Type B pancreatic cell (in vitro differentiated cells): ENCODE results near the gene DIP2B. TPM values are rescaled to one million over a fixed set of nuclear protein-coding genes. Genes with fewer than 3 reads are reported as not detected.
"Not testable (repeated sequence)": the region's sequence is repeated elsewhere in the genome, so short reads cannot be mapped to it uniquely, and the experiment has no call there.

Source experiments
- DNase-seq: peaks from one replicate; pipeline ENCODE4 v3.0.0; 2021; ENCODE audit warnings: mixed read lengths; ENCODE audit not compliant: unreplicated experiment; ENCODE audit errors: extremely low spot score
- H3K27ac Mint-ChIP-seq: 2 replicates; pipeline ENCODE4 v1.8.0; 2021; ENCODE audit warnings: mild to moderate bottlenecking, mixed read lengths
- H3K27me3 Mint-ChIP-seq: 2 replicates; pipeline ENCODE4 v1.8.0; 2021; ENCODE audit warnings: mixed read lengths
- H3K36me3 Mint-ChIP-seq: 2 replicates; pipeline ENCODE4 v1.8.0; 2021; ENCODE audit warnings: mixed read lengths
- H3K4me1 Mint-ChIP-seq: one replicate; pipeline ENCODE4 v1.8.0; 2021; ENCODE audit warnings: mixed read lengths; ENCODE audit not compliant: unreplicated experiment
- H3K4me3 Mint-ChIP-seq: 2 replicates; pipeline ENCODE4 v1.8.0; 2021; ENCODE audit warnings: mild to moderate bottlenecking, mixed read lengths
- H3K9me3 Mint-ChIP-seq: 2 replicates; pipeline ENCODE4 v1.8.0; 2021; ENCODE audit warnings: mixed read lengths
- CTCF ChIP-seq: fragments of 200-600 bp; sonication (generic); conservative IDR thresholded peaks from 2 replicates; pipeline ENCODE4 v1.5.0; 2021; ENCODE audit warnings: antibody characterized with exemption, mild to moderate bottlenecking
- total RNA-seq: library from RNA; stranded (reverse); gene quantifications from 2 replicates; pipeline ENCODE4 v1.2.1, GENCODE V29; 2021; ENCODE audit warnings: low replicate concordance

Gene DIP2B
- total RNA-seq, 1 donor from 2014 or later: 27.2 TPM

DNA sequence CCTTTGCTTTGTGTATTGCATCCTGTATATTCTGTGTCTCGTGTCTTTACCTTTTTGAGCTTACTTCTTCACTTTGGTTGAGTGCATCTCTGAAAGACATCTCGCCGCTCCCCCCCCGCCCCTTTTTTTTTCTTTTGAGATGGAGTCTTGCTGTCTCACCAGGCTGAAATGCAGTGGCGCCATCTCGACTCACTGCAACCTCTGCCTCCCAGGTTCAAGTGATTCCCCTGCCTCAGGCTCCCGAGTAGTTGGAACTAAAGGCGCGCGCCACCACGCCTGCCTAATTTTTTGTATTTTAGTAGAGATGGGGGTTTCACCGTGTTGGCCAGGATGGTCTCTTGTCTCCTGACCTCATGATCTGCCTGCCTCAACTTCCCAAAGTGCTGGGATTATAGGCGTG lies 49.9 kb downstream of the DIP2B start:
- no peak for DNase-seq
- H3K9me3 Mint-ChIP-seq: no peaks in the 10 kb centered on the region
- no peak overlapping the region for H3K4me3 Mint-ChIP-seq
- peaks cover 14% of the 10 kb centered on the region for H3K4me1 Mint-ChIP-seq
- H3K27me3 Mint-ChIP-seq: no peaks in the 10 kb centered on the region
- TF ChIP-seq CTCF: no peak
- H3K27ac Mint-ChIP-seq: no peak overlapping the region
- H3K36me3 Mint-ChIP-seq: peaks cover 8% of the 10 kb centered on the region

DNA sequence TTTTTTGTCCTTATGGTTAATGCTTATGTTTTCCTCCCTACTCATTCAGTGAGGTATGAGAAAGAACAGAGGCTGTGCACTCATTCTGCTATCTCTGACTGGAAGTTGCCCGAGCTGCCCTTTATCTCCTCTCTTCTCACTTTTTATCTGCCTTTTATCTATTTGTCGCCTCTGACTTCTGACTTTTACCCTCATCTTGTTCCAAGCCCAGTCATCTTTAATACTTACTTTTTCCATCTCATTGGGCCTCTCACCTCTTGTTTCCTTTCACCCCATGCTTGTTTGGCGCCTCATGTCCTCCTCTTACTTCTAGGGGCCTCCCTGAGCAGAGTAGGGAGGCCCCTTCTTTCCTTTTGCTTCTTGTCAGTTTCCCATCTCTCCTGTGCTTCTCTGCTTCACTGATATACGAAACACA lies 50.7 kb downstream of the DIP2B start:
- TF ChIP-seq CTCF: no peak
- no peak for DNase-seq
- Mint-ChIP-seq H3K9me3 (no peaks in the 10 kb centered on the region), H3K4me3 (no peak overlapping the region), H3K36me3 (peaks cover 8% of the 10 kb centered on the region), H3K27ac (peak overlapping the region; percentile 1), H3K4me1 (peaks cover 8% of the 10 kb centered on the region), H3K27me3 (no peaks in the 10 kb centered on the region)

DNA sequence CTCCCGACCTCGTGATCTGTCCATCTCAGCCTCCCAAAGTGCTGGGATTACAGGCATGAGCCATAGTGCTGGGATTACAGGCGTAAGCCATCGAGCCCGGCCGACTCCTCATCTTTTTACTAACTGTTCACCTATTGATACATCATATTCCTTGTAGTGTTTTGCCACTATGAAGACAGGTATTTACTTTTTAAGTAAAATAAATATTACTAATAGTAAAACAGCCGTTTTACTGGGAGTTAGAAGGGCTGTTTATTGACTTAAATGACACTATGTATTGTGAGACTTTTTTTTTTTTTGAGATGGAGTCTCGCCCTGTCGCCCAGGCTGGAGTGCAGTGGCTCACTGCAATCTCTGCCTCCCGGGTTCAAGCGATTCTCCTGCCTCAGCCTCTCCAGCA lies 51.5 kb downstream of the DIP2B start:
- Mint-ChIP-seq H3K9me3 (no peaks in the 10 kb centered on the region), H3K27me3 (no peaks in the 10 kb centered on the region), H3K4me1 (peaks cover 8% of the 10 kb centered on the region), H3K36me3 (peaks cover 8% of the 10 kb centered on the region), H3K4me3 (no peak overlapping the region), H3K27ac (no peak overlapping the region)
- no peak for TF ChIP-seq CTCF
- no peak for DNase-seq

DNA sequence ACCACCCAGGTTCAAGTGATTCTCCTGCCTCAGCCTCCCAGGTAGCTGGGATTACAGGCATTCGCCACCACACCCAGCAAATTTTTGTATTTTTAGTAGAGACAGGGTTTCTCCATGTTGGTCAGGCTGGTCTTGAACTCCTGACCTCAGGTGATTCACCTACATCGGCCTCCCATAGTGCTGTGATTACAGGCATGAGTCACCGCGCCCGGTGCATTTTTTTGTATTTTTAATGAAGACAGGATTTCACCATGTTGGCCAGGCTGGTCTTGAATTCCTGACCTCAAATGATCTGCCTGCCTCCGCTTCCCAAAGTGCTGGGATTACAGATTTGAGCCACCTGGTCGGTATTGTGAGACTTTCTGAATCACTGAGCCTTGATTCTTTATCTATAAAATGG lies 52.0 kb downstream of the DIP2B start:
- H3K4me3 Mint-ChIP-seq, H3K4me1 Mint-ChIP-seq, H3K27ac Mint-ChIP-seq, H3K36me3 Mint-ChIP-seq, H3K9me3 Mint-ChIP-seq, DNase-seq, H3K27me3 Mint-ChIP-seq: not testable (repeated sequence)

DNA sequence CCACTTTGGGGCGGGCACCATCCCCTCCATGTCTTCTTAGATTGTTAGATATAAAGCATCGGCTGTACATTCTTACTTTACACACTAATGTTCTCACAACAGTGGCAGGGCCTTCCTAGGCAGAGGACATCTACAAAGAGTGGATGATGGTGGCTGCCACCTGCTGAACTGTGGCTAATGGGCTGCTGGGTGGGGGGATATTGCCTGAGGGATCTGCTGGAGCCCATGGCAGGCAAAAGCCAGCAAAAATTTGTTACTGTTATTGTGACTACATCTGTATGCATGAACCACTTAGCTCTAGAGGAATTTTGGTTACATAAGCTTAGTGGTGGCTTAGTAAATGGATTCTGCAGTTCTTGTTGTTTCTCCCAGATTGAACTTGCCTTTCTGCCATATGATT lies 52.6 kb downstream of the DIP2B start:
- no peak overlapping the region for H3K4me3 Mint-ChIP-seq
- DNase-seq: no peak
- no peak for TF ChIP-seq CTCF
- H3K27ac Mint-ChIP-seq: no peak overlapping the region
- H3K9me3 Mint-ChIP-seq: no peaks in the 10 kb centered on the region
- peaks cover 8% of the 10 kb centered on the region for H3K36me3 Mint-ChIP-seq
- peaks cover 12% of the 10 kb centered on the region for H3K4me1 Mint-ChIP-seq
- no peaks in the 10 kb centered on the region for H3K27me3 Mint-ChIP-seq

DNA sequence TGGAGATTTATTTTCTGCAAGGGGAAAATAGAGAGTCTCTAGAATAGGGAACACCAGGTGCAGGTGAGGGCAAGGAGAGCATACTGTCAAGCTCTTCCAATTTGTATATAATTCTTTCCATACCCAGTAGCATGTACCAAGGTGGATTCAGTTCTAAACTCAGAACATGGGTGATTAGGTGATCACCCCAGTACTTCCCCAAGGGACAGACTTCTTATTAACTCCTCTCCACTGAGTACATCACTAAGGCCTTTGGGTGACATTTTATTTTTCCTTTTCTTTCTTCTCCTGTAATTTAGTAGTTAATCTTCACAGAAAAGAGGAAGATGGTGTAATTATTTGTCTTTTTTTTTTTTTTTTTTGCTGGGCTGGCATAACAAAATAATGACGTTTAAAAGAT lies 54.2 kb downstream of the DIP2B start:
- H3K4me3 Mint-ChIP-seq: no peak overlapping the region
- H3K9me3 Mint-ChIP-seq: no peaks in the 10 kb centered on the region
- no peaks in the 10 kb centered on the region for H3K27me3 Mint-ChIP-seq
- H3K27ac Mint-ChIP-seq: no peak overlapping the region
- TF ChIP-seq CTCF: no peak
- no peak for DNase-seq
- peaks cover 4% of the 10 kb centered on the region for H3K36me3 Mint-ChIP-seq
- peaks cover 15% of the 10 kb centered on the region for H3K4me1 Mint-ChIP-seq
